WTC11 (cell line): Measurements from ENCODE around the gene WSCD2. TPM values are rescaled to one million over a fixed set of nuclear protein-coding genes. Genes with fewer than 3 reads are reported as not detected.

Experiments used
- ATAC-seq: fragments of 200-7000 bp; cut with Tn5 transposase; 2 replicates; pipeline ENCODE4 v1.10.0; 2021; ENCODE audit warnings: mild to moderate bottlenecking, moderate library complexity
- CTCF ChIA-PET: fragments of 300-600 bp; sonication (Branson Sonifier 250); formaldehyde crosslinking; loops from one replicate; lab custom pipeline; 2021; ENCODE audit warnings: antibody characterized with exemption; lab: Charles Lee
- POLR2A ChIA-PET: fragments of 350-600 bp; sonication (Branson Sonifier 250); formaldehyde crosslinking; loops from one replicate; lab custom pipeline; 2021; ENCODE audit warnings: antibody characterized with exemption; lab: Charles Lee
- DNase-seq: peaks from one replicate; pipeline ENCODE4 v3.0.0; 2021; ENCODE audit warnings: low spot score
- H3K27ac Mint-ChIP-seq: 2 replicates; pipeline ENCODE4 v1.8.0; 2021; ENCODE audit warnings: mixed read lengths
- H3K27me3 Mint-ChIP-seq: 2 replicates; pipeline ENCODE4 v1.8.0; 2021; ENCODE audit warnings: low read depth, mild to moderate bottlenecking, moderate library complexity, mixed read lengths
- H3K36me3 Mint-ChIP-seq: 2 replicates; pipeline ENCODE4 v1.8.0; 2021; ENCODE audit warnings: mixed read lengths
- H3K4me1 Mint-ChIP-seq: 2 replicates; pipeline ENCODE4 v1.8.0; 2022; ENCODE audit warnings: mixed read lengths
- H3K4me3 Mint-ChIP-seq: 2 replicates; pipeline ENCODE4 v1.8.0; 2021; ENCODE audit warnings: mild to moderate bottlenecking, moderate library complexity, mixed read lengths
- H3K9me3 Mint-ChIP-seq: 2 replicates; pipeline ENCODE4 v1.8.0; 2021; ENCODE audit warnings: mixed read lengths
- CREB1 ChIP-seq: sonication (generic); formaldehyde crosslinking; IDR thresholded peaks from 2 replicates; pipeline ENCODE4 v1.8.0; 2023; ENCODE audit warnings: mild to moderate bottlenecking, missing genetic modification reagents
- ESRRA ChIP-seq: sonication (generic); formaldehyde crosslinking; IDR thresholded peaks from 2 replicates; pipeline ENCODE4 v1.8.1; 2022; ENCODE audit warnings: mild to moderate bottlenecking, missing genetic modification reagents, borderline replicate concordance
- FOXJ3 ChIP-seq: sonication (generic); formaldehyde crosslinking; IDR thresholded peaks from 2 replicates; pipeline ENCODE4 v1.9.0; 2021; ENCODE audit warnings: missing genetic modification reagents, mild to moderate bottlenecking, borderline replicate concordance
- FOXK1 ChIP-seq: sonication (generic); formaldehyde crosslinking; IDR thresholded peaks from 2 replicates; pipeline ENCODE4 v1.8.0; 2022; ENCODE audit warnings: mild to moderate bottlenecking, moderate library complexity, missing genetic modification reagents
- GABPB1 ChIP-seq: sonication (generic); formaldehyde crosslinking; IDR thresholded peaks from 2 replicates; pipeline ENCODE4 v1.8.1; 2023; ENCODE audit warnings: mild to moderate bottlenecking, missing genetic modification reagents
- GTF2I ChIP-seq: fragments of 250-450 bp; sonication (Bioruptor Pico); conservative IDR thresholded peaks from 2 replicates; pipeline ENCODE4 v1.4.0; 2021; ENCODE audit warnings: mild to moderate bottlenecking
- JUN ChIP-seq: sonication (generic); formaldehyde crosslinking; IDR thresholded peaks from 2 replicates; pipeline ENCODE4 v1.8.0; 2023; ENCODE audit warnings: mild to moderate bottlenecking, missing genetic modification reagents
- MYBL2 ChIP-seq: sonication (generic); formaldehyde crosslinking; IDR thresholded peaks from 2 replicates; pipeline ENCODE4 v1.8.1; 2023; ENCODE audit warnings: mild to moderate bottlenecking, moderate library complexity, missing genetic modification reagents
- NFE2L1 ChIP-seq: sonication (generic); formaldehyde crosslinking; IDR thresholded peaks from 2 replicates; pipeline ENCODE4 v1.8.1; 2023; ENCODE audit warnings: missing genetic modification reagents
- SOX15 ChIP-seq: fragments of 250-450 bp; sonication (Bioruptor Pico); IDR thresholded peaks from 2 replicates; pipeline ENCODE4 v1.9.0; 2021; ENCODE audit warnings: mild to moderate bottlenecking
- ZBTB43 ChIP-seq: sonication (generic); formaldehyde crosslinking; IDR thresholded peaks from 2 replicates; pipeline ENCODE4 v1.8.1; 2023; ENCODE audit warnings: mild to moderate bottlenecking, missing genetic modification reagents
- ZNF219 ChIP-seq: sonication (generic); formaldehyde crosslinking; IDR thresholded peaks from 2 replicates; pipeline ENCODE4 v1.8.0; 2023; ENCODE audit warnings: missing genetic modification reagents, mild to moderate bottlenecking, borderline replicate concordance
- ZNF232 ChIP-seq: sonication (generic); formaldehyde crosslinking; IDR thresholded peaks from 2 replicates; pipeline ENCODE4 v1.8.0; 2022; ENCODE audit warnings: mild to moderate bottlenecking, missing genetic modification reagents
- ZNF263 ChIP-seq: sonication (generic); formaldehyde crosslinking; IDR thresholded peaks from 2 replicates; pipeline ENCODE4 v1.8.1; 2022; ENCODE audit warnings: low read depth, mild to moderate bottlenecking, moderate library complexity, missing genetic modification reagents
- ZNF416 ChIP-seq: fragments of 250-450 bp; sonication (Bioruptor Pico); IDR thresholded peaks from 2 replicates; pipeline ENCODE4 v1.9.0; 2021; ENCODE audit warnings: mild to moderate bottlenecking, inconsistent platforms
- ZNF423 ChIP-seq: fragments of 250-450 bp; sonication (Bioruptor Pico); IDR thresholded peaks from 2 replicates; pipeline ENCODE4 v2.1.2; 2022; ENCODE audit warnings: mild to moderate bottlenecking, moderate library complexity
- ZNF532 ChIP-seq: fragments of 250-450 bp; sonication (Bioruptor Pico); IDR thresholded peaks from 2 replicates; pipeline ENCODE4 v1.9.0; 2021; ENCODE audit warnings: mild to moderate bottlenecking, borderline replicate concordance
- ZSCAN18 ChIP-seq: fragments of 250-450 bp; sonication (Bioruptor Pico); IDR thresholded peaks from 2 replicates; pipeline ENCODE4 v2.1.2; 2022; ENCODE audit warnings: mild to moderate bottlenecking, moderate library complexity
- total RNA-seq: library from RNA; stranded (reverse); gene quantifications from 3 replicates; pipeline ENCODE4 v1.2.3, GENCODE V29; 2021
- TF ChIP-seq, protein P1 (sequence below): fragments of 250-450 bp; sonication (Bioruptor Pico); IDR thresholded peaks from 2 replicates; pipeline ENCODE4 v1.9.0; 2021; ENCODE audit warnings: mild to moderate bottlenecking
- TF ChIP-seq, protein P2 (sequence below): sonication (generic); formaldehyde crosslinking; conservative IDR thresholded peaks from 2 replicates; pipeline ENCODE4 v1.8.1; 2022; ENCODE audit warnings: mild to moderate bottlenecking, missing genetic modification reagents

WSCD2 gene
- total RNA-seq, 1 experiment from 2014 or later, result 1.1 TPM

DNA sequence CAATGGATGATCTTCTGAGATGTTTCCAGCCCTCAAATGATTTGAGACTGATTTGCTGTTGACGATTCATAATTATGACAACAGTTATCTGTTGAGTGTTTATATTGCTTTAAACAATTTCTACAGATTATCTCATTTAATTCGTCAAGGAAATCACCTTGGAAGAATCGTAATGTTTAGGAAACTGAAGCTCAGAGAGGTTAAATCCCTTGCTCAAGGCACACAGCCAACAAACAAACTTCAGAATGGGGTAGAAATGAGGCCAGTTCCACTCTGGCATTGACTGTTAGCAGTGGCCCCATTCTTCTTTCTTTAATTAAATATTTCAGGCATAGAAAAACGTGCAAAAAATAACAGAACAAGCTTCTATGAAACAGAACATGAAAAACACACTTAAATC lies 4.0 kb upstream of the WSCD2 start:
- no peak for TF ChIP-seq SOX15 (CRISPR knock-in tag)
- POLR2A ChIA-PET, result no interaction called here
- DNase-seq (no peak), ATAC-seq (no peak)
- CTCF ChIA-PET, result no interaction called here
- H3K36me3 Mint-ChIP-seq, result no peaks in the 10 kb centered on the region
- H3K9me3 Mint-ChIP-seq, result peaks cover 4% of the 10 kb centered on the region; the same call in 1 of the 2 replicates
- H3K4me1 Mint-ChIP-seq, result peaks cover 16% of the 10 kb centered on the region
- peaks cover 11% of the 10 kb centered on the region for H3K27me3 Mint-ChIP-seq
- H3K4me3 Mint-ChIP-seq, result no peak overlapping the region
- H3K27ac Mint-ChIP-seq, result no peak overlapping the region

DNA sequence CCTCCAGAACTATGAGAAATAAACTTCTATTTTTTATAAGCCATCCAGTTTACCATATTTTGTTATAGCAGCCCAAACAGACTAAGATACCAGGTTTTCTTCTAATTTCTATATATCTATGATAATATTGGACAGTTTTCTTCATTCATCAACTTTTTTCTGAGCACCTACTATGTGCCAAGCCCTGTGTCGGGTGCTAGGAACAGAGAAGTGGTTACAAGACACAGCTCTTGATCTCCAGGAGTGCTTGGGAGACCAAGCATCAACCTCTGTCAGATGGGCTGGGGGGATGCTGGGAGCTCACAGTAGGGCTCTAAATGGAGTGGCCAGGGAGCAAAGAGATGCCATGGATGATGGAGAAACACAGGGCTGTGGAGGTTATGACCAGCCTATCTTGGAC lies 2.9 kb upstream of the WSCD2 start:
- H3K27ac Mint-ChIP-seq, result no peak overlapping the region
- TF ChIP-seq GABPB1 (CRISPR knock-in tag) (no peak), ESRRA (CRISPR knock-in tag) (no peak), FOXJ3 (CRISPR knock-in tag) (no peak), GTF2I (no peak), NFE2L1 (CRISPR knock-in tag) (no peak), FOXK1 (CRISPR knock-in tag) (no peak), SOX15 (CRISPR knock-in tag) (no peak), JUN (CRISPR knock-in tag) (no peak), ZNF532 (CRISPR knock-in tag) (no peak), ZSCAN18 (no peak), ZNF423 (CRISPR knock-in tag) (no peak)
- TF ChIP-seq, protein P1, sequence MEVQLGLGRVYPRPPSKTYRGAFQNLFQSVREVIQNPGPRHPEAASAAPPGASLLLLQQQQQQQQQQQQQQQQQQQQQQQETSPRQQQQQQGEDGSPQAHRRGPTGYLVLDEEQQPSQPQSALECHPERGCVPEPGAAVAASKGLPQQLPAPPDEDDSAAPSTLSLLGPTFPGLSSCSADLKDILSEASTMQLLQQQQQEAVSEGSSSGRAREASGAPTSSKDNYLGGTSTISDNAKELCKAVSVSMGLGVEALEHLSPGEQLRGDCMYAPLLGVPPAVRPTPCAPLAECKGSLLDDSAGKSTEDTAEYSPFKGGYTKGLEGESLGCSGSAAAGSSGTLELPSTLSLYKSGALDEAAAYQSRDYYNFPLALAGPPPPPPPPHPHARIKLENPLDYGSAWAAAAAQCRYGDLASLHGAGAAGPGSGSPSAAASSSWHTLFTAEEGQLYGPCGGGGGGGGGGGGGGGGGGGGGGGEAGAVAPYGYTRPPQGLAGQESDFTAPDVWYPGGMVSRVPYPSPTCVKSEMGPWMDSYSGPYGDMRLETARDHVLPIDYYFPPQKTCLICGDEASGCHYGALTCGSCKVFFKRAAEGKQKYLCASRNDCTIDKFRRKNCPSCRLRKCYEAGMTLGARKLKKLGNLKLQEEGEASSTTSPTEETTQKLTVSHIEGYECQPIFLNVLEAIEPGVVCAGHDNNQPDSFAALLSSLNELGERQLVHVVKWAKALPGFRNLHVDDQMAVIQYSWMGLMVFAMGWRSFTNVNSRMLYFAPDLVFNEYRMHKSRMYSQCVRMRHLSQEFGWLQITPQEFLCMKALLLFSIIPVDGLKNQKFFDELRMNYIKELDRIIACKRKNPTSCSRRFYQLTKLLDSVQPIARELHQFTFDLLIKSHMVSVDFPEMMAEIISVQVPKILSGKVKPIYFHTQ, result no peak
- peaks cover 4% of the 10 kb centered on the region; the same call in 1 of the 2 replicates for H3K9me3 Mint-ChIP-seq
- DNase-seq (no peak), ATAC-seq (no peak)
- H3K36me3 Mint-ChIP-seq, result no peaks in the 10 kb centered on the region
- POLR2A ChIA-PET, result no interaction called here
- H3K4me3 Mint-ChIP-seq, result no peak overlapping the region
- H3K4me1 Mint-ChIP-seq, result peaks cover 15% of the 10 kb centered on the region
- CTCF ChIA-PET, result no interaction called here
- H3K27me3 Mint-ChIP-seq, result peaks cover 23% of the 10 kb centered on the region

GRCh38 chr12:108126990-108127501 lies 2.0 kb upstream of the WSCD2 start:
- no peak overlapping the region for H3K27ac Mint-ChIP-seq
- DNase-seq (no peak), ATAC-seq (no peak)
- H3K9me3 Mint-ChIP-seq, result peaks cover 4% of the 10 kb centered on the region; the same call in 1 of the 2 replicates
- H3K36me3 Mint-ChIP-seq, result no peaks in the 10 kb centered on the region
- CTCF ChIA-PET, result no interaction called here
- POLR2A ChIA-PET, result no interaction called here
- TF ChIP-seq CREB1, result no peak
- TF ChIP-seq, protein P2, sequence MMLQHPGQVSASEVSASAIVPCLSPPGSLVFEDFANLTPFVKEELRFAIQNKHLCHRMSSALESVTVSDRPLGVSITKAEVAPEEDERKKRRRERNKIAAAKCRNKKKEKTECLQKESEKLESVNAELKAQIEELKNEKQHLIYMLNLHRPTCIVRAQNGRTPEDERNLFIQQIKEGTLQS (CRISPR knock-in tag), result no peak
- no peak for TF ChIP-seq ZNF219 (CRISPR knock-in tag)
- TF ChIP-seq ZNF232 (CRISPR knock-in tag), result no peak
- no peak for TF ChIP-seq ZNF263 (CRISPR knock-in tag)
- no peak for TF ChIP-seq ZBTB43 (CRISPR knock-in tag)
- no peak for TF ChIP-seq ZNF416 (CRISPR knock-in tag)
- TF ChIP-seq FOXJ3 (CRISPR knock-in tag), result no peak
- TF ChIP-seq MYBL2, result no peak
- H3K4me1 Mint-ChIP-seq, result peaks cover 22% of the 10 kb centered on the region
- no peak overlapping the region for H3K4me3 Mint-ChIP-seq
- H3K27me3 Mint-ChIP-seq, result peaks cover 28% of the 10 kb centered on the region
